ENCODE results near the gene QSER1.
A peak's percentile ranks its signal among the peaks of the same experiment; 100 is the strongest.
"Not testable (repeated sequence)": the region's sequence is repeated elsewhere in the genome, so short reads cannot be mapped to it uniquely, and the experiment has no call there.

QSER1 gene

DNA sequence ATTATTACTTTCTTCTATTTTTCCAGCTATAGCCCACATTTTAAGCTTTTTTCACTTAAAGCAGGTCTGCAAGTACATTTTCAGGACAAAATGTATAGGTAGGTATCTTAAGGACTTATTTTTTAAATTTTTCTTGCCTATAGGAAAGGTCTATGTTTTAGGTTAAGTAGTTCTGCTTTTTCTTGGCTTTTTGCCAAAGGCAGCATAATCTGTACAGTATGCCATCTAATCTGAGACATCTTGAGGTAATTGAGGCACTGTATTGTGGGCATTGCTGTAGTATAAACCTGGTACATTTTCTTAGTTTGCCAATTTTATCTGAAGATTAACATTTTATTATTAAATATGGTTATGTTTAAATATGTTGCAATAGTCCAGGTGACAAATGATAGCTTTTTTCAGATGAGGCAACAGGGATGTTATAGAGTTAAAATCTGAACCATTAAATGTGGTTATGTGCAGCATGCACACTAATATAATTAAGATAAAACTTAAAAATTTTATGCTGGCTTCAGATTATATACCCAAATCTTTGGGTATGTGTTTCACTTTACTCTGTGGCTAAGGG, 42.9 kb downstream of the QSER1 start:
- DNase-seq (ENCODE audit: low read depth), result no peak

DNA sequence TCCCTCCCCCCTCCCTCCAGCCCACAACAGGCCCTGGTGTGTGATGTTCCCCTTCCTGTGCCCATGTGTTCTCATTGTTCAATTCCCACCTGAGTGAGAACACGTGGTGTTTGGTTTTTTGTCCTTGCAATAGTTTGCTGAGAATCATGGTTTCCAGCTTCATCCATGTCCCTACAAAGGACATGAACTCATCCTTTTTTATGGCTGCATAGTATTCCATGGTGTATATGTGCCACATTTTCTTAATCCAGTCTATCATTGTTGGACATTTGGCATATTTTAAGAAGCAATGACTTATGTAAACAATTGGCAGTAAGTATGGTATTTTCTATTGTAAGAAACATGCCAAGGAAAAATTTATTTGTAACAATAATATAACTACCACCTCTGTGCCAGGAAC, 43.6 kb downstream of the QSER1 start:
- not testable (repeated sequence) for DNase-seq (ENCODE audit: low read depth)

DNA sequence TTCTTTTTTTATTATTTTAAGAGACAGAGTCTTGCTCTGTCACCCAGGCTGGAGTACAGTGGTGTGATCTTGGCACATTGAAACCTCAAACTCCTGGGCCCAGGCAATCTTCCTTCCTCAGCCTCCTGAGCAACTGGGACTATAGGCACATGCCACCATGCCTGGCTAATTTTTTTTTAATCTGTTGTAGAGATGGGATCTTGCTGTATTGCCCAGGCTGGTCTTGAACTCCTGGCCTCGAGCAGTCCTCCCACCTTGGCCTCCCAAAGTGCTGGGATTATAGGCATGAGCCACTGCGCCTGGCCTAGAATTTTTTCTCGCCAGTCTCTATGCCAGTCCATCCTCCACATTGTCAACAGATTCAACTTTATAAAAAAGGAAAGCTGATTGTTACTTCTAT, 44.7 kb downstream of the QSER1 start:
- DNase-seq (ENCODE audit: low read depth), result not testable (repeated sequence)

DNA sequence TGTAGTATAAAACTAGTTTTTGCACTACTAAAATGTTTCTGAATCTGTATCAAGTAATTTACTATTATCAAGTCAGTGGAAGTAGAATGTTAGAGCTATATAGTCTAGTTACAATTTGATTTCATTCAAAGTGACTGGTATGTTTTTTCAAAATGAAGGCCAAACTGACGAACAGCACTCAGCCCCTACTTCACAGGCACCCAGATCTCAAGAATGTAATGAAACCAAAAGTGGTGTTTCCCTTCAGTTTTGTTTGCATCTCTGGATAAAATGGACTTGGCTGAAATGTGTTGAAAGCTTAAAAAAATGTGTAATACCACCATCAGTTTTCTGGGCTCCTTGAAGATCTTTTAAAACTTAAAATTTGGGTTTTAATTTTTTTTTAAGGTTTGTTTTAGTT, 46.4 kb downstream of the QSER1 start:
- no peak for DNase-seq (ENCODE audit: low read depth)

DNA sequence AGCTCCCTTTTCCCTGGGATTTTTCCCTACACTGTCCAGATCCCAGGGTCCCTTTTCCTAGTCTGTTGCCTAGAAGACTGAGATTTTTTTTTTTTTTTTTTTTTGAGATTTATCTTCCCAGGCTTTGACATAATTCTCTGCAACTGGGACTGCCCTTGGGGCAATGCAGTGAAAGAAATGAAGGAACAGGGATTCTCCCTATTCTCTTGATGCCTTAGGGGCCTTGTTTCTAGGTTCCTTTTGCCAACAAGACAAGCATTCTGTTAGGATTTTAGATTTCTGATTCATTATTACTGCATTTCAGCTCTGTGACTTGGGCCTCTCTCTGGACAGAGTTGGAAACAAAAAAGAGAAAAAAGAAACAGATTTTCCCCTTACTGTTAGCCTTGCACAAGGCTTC, 47.3 kb downstream of the QSER1 start:
- DNase-seq (ENCODE audit: low read depth), result no peak

DNA sequence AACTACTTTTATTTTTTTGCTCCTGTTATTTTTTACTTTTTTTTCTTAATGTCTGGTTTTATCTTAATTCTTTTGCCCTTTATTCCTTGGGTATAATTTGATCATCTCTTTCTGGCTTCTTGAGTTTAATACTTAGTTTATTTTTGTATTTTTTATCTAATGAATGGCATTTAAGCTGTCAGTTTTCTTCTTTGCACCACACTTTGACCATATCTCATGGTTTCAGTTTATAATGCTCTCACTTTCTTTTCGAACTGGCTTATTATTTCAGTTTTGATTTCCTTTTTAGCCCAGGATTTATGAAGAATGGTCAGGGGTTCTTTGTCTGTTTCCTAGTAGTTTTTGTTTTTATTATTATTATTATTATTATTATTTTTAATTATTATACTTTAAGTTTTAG, 48.3 kb downstream of the QSER1 start:
- DNase-seq (ENCODE audit: low read depth), result no peak

DNA sequence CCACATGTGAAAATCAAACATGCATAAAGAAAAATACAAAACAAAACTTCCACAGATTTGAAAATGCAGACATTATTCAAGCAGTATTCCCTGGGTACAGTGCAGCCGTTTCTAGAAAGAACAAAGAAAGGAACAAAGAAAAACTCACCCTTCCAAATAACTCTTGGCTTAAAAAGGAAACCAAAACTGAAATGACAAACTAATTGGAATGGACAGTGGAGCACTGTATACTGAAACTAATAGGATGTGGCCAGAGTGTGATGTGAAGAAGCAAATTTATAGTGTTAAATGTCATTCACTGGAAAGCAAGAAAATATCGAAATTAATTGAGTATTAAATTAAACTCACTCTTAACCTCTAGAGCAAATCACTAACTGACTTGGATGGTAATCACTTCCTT, 55.4 kb downstream of the QSER1 start:
- no peak for DNase-seq (ENCODE audit: low read depth)

DNA sequence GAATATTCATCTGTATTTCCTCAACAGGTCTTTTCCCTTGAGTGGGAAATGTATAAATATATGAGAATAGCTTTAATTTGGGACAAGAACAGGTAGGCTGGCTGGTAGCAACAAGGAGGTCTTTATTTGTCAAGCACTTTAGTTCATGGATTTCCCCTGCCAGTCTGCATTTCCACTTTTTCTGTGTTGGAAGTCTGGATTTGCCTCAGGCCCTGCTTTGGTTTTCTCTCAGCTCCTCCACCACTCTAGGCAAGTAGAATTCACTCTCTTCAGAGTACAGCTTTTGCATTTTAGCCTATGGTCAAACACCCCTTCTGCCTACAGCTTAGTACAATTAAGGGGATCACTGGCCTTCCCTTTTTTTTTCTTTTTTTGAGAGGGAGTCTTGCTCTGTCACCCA, 57.1 kb downstream of the QSER1 start:
- DNase-seq (ENCODE audit: low read depth), result no peak

DNA sequence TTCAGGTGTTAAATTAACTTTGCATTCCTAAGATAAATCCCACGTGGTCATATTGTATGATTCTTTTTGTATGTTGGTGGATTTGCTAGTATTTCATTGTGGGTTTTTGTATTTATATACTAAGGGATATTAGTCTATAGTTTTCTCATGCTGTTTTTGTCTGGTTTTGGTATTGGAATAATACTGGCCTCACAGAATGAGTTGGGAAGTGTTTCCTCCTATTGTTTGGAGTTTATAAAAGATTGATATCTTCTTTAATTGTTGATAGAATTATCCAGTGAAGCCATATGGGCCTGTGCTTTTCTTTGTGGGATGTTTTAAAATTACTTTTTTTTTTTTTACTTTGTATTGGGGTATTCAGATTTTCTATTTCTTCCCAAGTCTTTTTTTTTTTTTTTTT, 59.8 kb downstream of the QSER1 start:
- DNase-seq (ENCODE audit: low read depth), result no peak

DNA sequence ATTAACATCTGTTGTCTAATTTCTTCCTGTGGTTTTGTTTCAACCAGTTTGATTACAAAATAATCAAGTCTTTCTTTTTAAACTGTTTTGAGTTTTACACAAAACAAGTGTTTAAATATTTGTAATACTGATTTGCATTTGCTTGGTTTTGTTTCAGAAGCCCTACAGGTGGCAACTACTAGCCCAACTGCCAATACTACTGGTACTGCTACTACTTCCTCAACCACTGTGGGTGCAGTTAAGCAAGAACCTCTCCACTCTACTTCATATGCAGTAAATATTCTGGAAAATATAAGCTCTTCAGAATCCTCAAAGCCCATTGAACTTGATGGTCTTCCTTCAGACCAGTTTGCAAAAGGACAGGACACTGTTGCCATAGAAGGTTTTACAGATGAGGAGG, 61.1 kb downstream of the QSER1 start:
- no peak for DNase-seq (ENCODE audit: low read depth)

DNA sequence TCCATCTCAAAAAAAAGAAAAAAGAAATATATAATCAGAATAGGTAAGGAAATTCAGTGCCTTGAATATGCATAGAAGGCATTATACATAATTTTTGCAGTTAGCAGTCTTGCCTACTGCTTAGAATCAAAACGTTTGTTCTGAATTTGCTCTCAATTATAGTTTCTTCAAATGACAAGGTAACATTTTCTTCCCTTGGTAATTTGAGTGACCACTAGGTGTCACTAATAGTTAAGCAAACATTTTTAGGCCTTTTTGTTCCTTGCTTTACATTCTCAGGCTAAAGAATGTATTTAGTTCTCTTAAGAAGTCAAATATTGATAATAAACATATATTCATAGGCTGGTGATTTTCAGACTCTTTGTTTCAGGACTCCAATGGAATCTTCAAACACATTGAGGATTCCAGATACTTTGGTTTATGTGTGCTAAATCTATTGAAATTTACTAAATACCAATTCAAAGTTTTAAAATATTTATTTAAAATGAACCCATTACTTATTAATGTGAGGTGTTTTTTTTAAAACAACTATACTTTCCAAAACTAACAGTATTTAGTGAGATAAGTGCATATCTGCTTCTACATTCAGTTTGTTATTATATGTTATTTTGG, 68.0 kb downstream of the QSER1 start:
- DNase-seq (ENCODE audit: low read depth), result peak; percentile 31

DNA sequence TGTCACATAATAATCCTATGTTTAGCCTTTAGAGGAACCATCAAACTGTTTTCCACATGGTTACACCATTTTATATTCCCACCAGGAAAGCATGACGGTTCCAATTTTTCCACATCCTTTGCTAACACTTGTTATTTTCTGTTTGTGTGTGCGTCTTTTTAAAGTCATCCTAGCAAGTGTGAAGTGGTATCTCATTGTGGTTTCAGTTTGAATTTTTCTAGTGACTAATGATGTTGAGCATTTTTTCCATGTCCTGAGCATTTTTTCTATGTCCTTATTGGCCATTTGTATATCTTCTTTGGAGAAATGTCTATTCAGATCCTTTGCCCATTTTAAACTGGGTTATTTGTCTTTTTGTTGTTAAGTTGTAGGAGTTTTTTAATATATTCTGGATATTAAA, 69.4 kb downstream of the QSER1 start:
- no peak for DNase-seq (ENCODE audit: low read depth)

DNA sequence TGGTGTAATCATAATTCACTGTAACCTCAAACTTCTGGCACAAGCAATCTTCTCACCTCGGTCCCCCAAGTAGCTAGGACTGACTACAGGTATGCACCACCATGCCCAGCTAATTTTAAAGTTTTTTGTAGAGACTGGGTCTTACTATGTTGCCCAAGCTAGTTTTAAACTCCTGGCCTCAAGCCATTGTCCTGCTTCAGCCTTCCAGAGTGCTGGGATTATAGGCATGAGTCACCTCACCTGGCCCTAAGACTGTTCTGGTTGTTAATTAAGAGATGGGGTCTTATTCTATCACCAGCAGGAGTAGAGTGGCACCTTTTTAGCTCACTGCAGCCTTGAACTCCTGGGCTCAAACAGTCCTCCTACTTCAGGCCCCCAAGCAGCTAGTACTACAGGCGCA, 71.1 kb downstream of the QSER1 start:
- DNase-seq (ENCODE audit: low read depth), result no peak

DNA sequence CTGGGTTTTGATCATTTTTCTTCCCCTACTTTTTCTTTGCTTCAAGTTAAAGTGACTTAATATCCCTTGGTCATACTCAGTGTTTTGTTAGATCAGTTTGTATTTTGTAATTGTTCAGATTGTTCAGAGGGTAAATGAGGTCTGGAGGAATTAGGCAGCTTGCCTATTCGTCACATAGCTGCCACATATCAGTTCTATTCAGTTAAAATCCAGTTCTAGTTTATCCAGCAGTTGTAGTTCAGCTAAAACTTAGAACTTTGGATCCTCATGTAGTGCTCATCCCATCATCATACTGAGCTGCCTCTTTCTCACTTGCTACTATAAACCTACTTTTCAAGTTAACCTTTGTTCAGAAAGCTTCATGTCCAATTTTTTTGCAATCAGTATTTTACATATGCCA, 75.9 kb downstream of the QSER1 start:
- DNase-seq (ENCODE audit: low read depth), result no peak

DNA sequence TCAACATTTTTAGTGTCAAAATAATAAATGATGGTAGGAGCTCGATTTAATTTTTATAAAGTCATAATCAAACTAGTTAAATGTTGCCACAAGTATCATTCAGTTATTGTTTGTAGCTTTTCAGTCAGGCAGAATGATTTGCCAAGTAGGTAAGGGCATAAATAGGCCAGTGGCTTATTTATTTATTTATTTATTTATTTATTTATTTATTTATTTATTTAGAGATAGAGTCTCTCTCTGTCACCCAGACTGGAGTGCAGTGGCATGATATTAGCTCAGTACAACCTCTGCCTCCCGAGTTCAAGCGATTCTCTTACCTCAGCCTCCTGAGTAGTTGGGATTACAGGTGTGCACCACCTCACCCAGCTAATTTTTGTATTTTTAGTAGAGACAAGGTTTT, 79.6 kb downstream of the QSER1 start:
- DNase-seq (ENCODE audit: low read depth), result not testable (repeated sequence)

DNA sequence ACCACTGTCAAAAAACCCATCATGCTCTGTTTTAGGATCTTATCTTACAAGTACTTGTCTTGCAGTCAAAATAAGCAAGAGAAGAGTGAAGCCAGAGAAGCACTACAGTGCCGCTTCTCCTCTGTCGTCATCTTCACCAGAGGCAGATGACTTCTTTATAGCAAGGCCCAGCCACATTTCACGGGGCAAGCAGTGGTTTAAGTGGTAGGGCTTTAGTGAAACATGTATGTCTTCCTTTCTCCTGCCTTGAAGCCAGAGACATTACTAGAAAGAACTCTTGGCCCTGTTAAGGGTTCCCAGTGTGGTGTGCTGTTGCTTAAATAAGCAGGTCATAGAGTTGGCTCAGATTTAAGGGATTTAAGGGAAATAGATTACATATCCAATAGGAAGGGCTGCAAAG, 80.2 kb downstream of the QSER1 start:
- no peak for DNase-seq (ENCODE audit: low read depth)

DNA sequence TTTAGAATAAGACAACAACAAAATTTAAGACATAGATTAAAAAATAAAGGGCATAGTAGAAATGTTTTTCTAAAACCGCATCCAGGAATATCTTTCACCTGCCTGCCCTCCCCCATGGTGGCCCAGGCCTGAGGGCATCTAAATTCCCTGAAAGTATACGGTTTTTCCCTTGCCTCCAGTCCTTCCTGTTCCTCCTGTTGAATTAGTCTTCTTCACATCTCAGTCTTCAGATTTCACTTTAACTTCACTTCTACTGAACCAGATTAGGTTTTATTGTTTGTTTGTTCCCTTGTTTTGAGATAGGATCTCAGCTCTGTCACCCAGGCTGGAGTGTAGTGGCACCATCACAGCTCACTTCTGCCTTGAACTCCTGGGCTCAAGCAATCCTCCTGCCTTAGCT, 90.0 kb downstream of the QSER1 start:
- no peak for DNase-seq (ENCODE audit: low read depth)

DNA sequence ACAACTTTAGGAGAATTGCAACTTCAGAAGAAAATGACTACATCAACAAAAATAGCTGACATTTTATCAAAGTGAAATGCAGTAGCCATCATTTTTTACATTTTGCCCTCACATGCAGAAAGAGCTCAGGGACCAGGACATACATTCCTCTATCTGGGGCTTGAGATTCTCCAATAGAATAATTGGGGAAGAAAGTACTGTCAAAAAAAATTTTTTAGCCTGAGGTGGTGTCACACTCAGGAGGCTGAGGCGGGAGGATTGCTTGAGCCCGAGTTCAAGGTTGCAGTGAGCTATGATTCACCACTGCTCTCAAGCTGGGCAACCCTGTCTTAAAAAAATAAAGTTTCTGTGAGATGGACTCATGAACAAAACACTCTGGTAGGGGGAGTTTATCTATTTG, 90.9 kb downstream of the QSER1 start:
- DNase-seq (ENCODE audit: low read depth), result no peak

DNA sequence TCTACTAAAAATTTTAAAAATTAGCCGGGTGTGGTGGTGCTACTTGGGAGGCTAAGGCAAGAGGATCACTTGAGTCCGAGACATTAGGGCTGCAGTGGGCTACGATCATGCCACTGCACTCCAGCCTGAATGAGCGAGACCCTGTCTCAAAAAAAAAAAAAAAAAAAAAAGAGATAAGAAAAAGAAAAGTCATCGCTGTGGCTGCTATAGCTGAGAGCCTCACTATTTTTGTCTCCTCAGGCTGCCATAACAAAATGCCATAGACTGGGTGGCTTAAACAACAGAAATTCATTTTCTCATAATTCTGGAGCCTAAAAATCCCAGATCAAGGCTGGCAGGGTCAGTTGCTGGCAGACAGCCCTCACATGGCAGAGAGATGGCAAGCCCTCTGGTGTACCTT, 93.0 kb downstream of the QSER1 start:
- DNase-seq (ENCODE audit: low read depth), result no peak

DNA sequence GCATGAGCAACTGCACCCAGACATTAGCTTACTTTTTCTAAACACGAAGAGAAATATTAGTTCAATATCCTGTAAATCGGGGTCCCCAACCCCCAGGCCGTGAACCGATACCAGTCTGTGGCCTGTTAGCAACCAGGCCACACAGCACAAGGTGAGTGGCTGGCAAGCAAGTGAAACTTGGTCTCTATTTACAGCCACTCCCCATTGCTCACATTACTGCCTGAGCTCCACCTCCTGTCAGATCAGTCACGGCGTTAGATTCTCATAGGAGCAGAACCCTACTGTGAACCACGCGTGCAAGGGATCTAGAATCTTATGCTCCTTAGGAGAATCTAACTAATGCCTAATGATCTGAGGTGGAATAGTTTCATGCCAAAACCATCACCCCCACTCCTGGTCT, 95.2 kb downstream of the QSER1 start:
- DNase-seq (ENCODE audit: low read depth), result no peak

DNA sequence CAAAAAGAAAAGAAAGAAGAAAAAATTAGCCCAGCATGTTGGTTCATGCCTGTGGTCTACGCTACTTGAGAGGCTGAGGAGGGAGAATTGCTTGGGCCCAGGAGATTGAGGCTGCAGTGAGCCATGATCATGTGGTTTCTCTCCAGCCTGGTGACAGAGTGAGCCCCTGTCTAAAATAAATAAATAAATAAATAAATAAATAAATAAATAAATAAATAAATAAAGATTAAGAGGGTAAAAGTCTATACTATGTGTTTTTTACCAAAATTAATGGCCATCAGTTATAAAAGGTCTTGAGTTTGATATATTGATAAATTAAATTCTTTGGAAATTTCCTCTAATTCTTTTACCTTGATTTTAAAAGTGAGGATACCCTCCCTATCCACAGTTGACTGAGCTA, 97.9 kb downstream of the QSER1 start:
- no peak for DNase-seq (ENCODE audit: low read depth)

DNA sequence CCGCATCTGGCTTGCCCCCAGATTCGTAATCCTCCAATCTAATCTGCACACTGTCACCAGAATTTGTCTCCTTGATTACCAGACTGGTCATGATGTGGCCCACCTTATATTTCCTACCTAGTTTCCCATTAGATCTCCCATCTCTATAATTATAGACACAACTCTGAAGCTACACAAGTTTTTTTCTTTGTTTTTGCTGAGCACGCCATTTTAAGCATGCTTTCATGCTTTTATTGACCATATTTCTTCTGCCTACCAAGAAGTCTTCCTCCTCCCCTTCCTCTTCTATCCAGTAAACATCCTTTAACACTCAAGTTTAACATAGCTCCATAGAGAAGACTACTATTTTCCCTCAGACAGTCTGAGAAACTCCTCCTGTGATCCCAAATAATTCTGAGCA, 98.8 kb downstream of the QSER1 start:
- DNase-seq (ENCODE audit: low read depth), result no peak

DNA sequence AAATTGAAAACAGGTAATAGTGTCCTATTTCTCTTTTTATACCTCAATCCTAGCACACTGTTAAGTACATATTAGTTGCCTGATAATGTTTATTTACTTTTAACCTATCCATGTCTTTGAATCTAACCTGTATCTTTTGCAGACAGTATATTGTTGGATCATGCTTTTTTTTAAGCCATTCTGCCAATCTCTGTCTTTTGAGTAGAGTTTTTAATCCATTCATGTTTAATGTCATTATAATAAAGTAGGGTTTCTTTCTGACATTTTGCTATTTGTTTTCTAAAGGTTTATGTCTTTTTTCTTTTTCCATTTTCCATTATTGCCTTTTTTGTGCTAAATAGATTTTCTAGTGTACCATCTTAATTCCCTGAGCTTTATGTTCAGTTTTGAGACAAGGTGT, 99.3 kb downstream of the QSER1 start:
- DNase-seq (ENCODE audit: low read depth), result no peak

DNA sequence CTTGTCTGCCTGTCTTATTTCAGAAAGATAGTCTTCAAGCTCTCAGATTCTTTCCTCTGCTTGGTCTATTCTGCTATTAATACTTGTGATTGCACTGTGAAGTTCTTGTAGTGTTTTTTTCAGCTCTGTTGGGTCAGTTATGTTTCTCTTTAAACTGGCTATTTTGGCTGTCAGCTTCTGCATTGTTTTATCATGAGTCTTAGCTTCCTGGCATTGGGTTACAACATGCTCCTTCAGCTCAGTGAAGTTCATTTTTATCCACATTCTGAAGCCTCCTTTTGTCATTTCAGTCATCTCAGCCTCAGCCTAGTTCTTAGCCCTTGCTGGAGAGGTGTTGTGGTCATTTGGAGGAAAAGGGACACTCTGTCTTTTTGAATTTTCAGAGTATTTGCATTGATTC, 107.6 kb downstream of the QSER1 start:
- DNase-seq (ENCODE audit: low read depth), result peak; percentile 84

DNA sequence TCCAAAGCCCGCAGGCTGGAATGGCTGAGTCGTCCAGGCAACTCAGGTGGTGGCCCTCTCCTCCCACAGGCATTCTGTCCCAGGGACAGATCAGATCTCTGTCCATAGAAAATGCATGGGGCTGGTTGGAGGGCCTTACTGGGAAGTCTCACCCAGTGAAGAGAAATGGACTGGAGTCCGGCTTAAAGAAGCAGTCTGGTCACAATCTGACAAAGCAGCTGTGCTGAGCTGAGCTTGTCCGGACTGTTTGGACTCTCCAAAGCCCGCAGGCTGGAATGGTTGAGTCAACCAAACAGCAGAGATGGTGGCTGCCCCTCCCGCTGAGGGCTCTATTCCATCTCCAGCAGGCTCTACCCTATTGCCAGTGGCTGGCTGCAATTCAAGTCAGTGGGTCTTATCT, 108.7 kb downstream of the QSER1 start:
- DNase-seq (ENCODE audit: low read depth), result no peak

Data from fibroblast of gingiva (primary cell).